Stimulated activated CD8-positive, alpha-beta memory T cell treated with anti-CD3 and anti-CD28 coated beads, Interleukin-12 subunit alpha, Interleukin-12 subunit beta, amount 100 ng/mL, for 24 hours (primary cell): Measurements from ENCODE around the gene LPO.

Experiments used
- DNase-seq: peaks from one replicate; pipeline ENCODE4 v3.0.0-alpha.2; 2020; ENCODE audit errors: extremely low read depth

LPO gene

GRCh38 chr17:58238147-58238634, at the start of gene LPO:
TSS of gene LPO (plus strand) at chr17:58238584. CDS start at chr17:58242980, 4,396 bp downstream.
- no peak for DNase-seq

GRCh38 chr17:58189436-58190146, 48.8 kb upstream of the LPO start:
- DNase-seq = no peak

DNA sequence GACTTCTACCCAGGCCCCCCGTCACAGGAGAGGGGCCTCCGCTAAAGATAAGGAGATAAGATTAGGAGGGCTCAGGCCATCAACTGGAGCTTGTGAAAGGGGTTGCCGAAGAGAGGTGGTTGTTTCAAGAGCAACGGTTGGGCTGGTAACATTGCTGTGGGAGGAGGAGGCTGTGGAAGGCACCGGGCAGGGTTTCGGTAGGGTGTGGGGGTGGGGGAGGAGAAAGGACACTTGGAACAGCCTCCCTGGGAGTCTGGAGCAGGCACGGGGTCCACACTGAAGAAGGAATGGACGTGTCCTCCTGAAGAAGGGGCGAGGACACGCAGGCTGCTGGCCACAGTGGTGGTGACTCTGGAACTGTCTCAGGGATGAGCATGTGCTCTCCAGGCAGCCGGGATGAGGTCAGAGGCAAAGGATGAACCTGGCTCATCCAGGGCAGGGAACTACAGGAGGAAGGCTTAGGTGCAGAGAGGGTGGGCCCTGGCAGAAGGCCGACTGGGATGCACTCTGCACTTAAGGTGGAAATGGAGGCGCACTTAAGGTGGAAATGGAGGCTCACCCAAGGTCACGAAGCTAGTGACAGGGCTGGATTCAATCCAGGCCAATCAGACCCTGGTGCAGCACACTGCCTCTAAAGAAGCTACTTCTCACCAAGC, 47.0 kb upstream of the LPO start:
- DNase-seq = no peak

- DNase-seq = no peak
These were observed 45.8 kb upstream of the LPO start, which contains the start of gene EPX for GRCh38 chr17:58192612-58193011. TSS of gene EPX (plus strand) at chr17:58192726. CDS start at chr17:58192847, 121 bp downstream.

GRCh38 chr17:58193641-58194255, 44.6 kb upstream of the LPO start:
- no peak for DNase-seq

GRCh38 chr17:58195518-58196123, 42.8 kb upstream of the LPO start:
- no peak for DNase-seq

- no peak for DNase-seq
These were observed 41.8 kb upstream of the LPO start for GRCh38 chr17:58196610-58197009.

- peak; percentile 19 for DNase-seq
These were observed 38.3 kb upstream of the LPO start for GRCh38 chr17:58200024-58200633.

GRCh38 chr17:58202859-58203258, 35.5 kb upstream of the LPO start:
- no peak for DNase-seq

GRCh38 chr17:58204796-58205195, 33.6 kb upstream of the LPO start:
- DNase-seq = no peak

GRCh38 chr17:58205936-58206335, 32.4 kb upstream of the LPO start:
- no peak for DNase-seq

DNA sequence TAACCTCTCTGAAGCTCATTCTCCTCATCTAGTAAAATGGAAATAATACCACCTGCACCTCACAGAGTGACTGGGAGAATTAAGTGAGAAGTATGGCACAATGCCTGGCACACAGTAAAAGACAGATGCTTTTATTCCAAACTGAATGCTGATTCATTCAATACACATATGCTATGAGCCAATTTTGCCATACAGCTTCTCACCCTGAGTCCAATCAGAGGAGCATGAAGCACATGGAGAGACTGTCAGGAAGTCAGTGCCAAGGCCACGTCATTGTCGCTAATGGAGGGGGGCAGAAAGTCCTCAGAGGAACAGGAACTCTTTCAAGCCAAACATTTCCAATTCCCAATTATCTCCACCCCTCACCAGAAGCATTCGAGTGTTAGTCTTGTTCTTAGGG, 30.9 kb upstream of the LPO start:
- no peak for DNase-seq

GRCh38 chr17:58208344-58208743, 30.0 kb upstream of the LPO start:
- DNase-seq = no peak

- DNase-seq = no peak
These were observed 27.5 kb upstream of the LPO start for GRCh38 chr17:58210922-58211321.

GRCh38 chr17:58215685-58216084, 22.7 kb upstream of the LPO start:
- no peak for DNase-seq

GRCh38 chr17:58217766-58218165, 20.6 kb upstream of the LPO start:
- no peak for DNase-seq

GRCh38 chr17:58219007-58219788, 19.2 kb upstream of the LPO start, which contains the start of gene MKS1:
TSS of gene MKS1 (minus strand) at chr17:58219255. CDS start at chr17:58219230, 25 bp downstream.
- DNase-seq = peak; percentile 85

GRCh38 chr17:58219789-58220183, 18.6 kb upstream of the LPO start:
- no peak for DNase-seq

DNA sequence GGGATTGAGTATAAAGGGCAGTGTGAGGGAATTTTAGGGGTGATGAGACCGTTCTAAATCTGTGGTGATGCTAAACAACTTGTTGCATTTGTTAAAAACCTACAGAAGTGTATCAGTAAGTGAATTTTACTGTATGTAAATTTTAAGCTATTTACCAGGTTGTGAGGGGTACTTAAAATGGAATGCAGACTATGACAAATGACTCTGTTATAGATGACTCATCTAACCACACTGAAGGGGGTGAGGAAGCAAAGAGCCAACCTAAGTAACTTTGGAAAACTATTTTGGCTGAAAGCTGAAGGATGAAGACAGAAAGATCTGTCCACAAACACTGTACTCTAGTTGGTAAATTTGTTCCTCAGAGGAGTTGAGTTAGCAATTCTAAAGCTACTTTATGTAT, 14.1 kb upstream of the LPO start:
- DNase-seq = no peak

- no peak for DNase-seq
These were observed 10.7 kb upstream of the LPO start for GRCh38 chr17:58227733-58228132.

DNA sequence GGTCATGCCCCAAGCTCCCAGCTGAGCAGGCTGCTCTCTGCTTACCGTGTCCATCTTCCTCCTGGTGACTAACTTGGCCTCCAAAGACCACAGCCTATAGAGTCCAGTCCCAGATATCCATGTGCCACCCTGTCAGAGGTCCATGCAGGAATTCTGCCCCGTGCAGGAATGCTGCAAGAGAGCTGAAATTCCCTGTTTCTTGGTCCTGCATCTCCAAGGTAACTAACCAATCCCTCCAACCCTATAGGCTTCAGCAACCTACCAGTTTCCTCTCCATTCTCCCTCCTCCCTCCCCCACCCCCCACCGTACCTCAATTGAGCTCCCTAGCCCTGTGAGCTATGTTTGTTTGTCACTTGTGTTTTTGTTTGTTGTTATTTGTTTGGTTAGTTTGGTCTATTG, 9.7 kb upstream of the LPO start:
- DNase-seq = no peak
